NCI-H2107 treated with DMSO at 0.1 percent for 48 hours (cell line): Measurements from ENCODE around the gene CZIB.
"Not testable (repeated sequence)": the region's sequence is repeated elsewhere in the genome, so short reads cannot be mapped to it uniquely, and the experiment has no call there.

Source experiments
- DNase-seq: peaks from one replicate; lab custom pipeline; 2025; ENCODE audit not compliant: unreplicated experiment; lab: John Stamatoyannopoulos, UW

The CZIB gene

DNA sequence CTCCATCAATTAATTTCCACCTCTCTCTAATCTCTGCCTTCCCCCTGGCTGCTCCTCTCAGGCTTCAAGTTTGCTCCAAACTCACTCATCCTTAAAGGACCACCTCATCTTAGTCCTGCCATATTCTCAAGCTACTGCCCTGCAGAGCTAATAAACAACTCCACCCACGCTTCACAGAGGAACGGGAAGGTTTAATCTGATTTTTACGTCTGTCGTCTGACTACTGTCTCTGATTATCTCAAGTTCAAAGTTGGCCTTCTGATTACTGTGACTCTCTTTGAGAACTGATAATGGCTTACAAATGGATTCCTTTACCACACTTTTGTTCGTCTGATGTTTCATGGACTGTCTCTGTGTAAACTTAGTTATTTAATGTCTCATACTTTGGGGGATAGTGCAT is 31.4 kb downstream of the CZIB start:
- no peak for DNase-seq

DNA sequence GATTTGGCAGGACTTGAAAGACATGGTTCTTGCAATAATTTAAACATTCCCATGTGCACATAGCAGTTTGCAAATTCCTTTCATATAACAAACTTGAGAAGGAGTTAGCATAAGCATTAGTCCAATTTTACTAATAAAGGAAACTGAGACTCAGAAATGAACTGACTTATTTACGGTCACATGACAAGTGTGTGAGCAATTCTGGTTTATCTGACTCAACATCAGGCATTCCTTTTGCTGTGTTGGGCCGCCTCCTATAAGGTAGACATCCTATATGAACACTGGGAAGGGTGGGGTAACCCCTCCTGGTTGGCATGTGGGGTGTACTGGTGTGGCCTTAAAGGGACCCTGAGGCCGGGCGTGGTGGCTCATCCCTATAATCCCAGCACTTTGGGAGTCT is 32.3 kb downstream of the CZIB start:
- no peak for DNase-seq

DNA sequence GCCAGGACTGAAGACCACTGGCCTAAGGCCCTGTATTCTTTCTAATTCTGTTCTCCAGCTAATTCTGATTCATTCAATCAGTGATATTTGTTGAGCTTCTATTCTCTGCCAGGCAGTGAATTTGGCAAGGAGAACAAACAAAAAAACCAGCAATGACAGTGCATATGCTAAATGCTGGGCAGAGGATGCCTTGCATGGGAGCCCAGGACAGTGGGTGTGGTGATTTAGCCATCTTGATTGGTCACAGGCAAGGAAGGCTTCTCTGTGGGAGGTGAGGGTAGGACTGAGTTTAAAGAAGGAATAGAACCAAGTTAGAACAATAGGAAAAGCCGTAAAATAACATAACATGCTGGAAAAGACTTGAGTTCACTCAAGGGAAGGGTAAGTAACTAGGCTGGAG is 33.0 kb downstream of the CZIB start:
- no peak for DNase-seq

DNA sequence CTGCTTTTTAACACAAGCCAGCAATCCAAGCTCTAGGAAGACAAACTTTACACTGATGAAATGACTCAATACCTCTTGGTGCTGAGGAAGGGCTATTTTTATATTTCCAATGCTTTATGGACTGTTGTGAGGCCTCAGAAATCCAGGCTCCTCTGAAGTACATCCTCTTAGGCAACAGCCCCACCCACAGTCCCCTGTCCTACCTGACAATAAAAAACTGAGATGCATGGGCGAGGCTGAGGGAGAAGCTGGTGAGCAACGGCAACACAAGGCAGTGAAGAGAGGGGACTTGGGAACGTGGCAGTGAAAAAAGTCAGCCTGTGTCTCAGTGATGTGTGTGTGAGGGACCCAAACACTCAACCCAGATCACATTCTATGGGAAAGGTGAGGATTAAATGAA is 33.9 kb downstream of the CZIB start:
- no peak for DNase-seq

DNA sequence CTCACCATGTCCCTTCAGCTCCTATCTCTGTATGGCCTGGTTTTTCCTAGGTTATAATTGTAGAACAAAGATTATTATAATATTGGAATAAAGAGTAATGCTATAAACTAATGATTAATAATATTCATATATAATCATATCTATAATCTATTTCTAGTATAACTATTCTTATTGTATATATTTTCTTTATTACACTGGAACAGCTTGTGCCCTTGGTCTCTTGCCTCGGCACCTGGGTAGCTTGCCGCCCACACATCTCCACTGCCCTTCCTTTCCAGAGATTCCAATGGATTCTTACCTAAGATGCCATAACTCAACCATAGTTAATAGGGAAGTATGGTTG is 34.5 kb downstream of the CZIB start:
- DNase-seq = not testable (repeated sequence)

DNA sequence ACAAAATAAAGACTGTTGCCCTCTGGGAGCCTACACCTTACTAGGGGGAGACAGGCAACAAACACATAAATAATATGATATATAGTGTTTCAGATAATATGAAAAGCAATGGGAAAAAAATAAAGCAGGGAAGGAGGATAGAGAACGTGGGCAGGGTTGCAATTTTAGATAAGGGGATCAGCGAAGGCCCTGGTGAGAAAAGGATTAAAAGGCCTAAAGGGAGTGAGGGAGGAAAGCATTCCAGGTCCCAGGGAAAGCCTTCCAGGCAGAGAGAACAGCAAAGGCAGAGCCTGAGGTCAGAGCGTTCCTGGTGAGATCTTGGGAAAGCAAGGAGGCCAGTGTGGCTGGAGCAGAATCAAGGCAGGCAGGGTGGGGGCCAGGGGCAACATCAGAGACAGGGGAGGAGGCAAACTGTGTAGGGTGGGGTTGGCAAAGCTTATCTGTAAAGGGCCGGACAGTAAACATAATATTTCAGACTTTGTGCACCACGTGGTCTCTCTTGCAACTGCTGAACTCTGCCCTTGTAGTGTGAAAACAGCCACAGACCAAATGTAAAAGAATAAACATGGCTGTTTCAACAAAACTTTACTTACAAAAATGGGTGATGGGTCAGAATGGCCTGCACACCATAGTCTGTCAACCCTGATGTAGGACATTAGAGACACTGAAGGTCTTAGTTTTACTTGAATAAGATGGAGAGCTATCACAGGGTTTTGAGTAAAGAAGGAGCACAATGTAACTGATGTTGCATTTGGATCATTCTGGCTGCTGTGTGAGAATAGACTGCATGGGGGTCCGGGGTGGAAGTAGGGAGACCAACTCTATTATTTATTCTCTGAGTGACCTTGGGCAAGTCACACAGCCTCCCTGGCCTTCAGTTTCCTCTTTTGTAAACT is 37.1 kb downstream of the CZIB start:
- DNase-seq = no peak

DNA sequence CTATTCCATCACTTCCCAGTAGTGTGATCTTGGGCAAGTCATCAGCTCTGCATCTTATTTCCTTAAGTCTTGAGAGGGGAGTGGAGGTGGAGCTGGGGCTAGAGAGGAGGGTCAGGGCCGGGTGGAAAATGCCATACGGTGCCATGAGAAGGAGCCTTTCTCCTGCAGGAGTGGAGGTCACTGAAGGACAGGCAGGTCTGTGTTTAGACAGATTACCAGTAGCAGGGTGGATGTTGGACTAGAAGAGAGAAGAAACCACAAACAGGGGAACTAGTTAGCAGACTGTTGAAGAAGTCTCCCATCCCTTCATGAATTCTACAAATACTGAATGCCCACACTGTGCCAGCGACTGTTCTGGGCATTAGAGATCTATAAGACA is 37.7 kb downstream of the CZIB start:
- DNase-seq = no peak

DNA sequence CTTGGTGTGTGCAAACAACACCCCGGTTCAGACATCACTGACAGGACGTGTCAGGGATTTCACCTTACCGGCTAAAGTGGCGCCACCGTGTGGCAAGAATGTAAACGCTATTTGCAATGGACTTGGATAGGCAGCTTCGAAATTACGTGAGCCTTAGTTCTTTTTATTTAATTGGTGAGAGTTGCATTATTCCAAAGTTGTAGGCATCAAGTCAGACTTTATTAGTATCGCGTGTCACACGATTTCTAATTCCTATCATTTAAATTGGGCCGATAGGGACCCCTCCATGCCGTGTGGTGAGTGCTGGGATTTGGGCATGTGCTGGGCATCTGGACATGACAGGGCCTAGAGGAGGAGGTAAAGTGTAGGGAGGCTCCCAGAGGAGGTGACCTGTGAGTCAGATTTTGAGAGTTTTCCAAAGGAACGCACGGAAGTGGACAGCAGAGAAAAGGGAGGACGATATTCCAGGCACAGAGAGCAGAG is 38.3 kb downstream of the CZIB start:
- peak; percentile 71 for DNase-seq

DNA sequence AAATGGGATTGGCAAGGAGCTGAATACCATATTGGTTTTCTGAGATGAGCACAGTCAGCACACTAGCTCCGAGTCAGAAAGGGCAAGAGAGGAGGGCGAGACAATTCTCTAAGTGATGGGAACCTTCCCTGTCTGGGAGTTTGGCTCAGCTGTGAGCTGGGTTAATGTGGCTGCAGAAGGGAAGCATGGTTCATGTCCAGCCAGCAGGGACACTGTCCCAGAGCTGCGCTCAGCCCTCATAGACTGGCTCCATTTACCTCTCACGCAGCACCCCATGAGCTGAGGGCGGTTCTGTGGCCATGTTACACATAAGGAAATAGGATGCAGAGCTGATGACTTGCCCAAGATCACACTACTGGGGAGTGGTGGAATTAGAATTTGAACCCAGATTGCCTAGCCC is 39.5 kb downstream of the CZIB start:
- no peak for DNase-seq

DNA sequence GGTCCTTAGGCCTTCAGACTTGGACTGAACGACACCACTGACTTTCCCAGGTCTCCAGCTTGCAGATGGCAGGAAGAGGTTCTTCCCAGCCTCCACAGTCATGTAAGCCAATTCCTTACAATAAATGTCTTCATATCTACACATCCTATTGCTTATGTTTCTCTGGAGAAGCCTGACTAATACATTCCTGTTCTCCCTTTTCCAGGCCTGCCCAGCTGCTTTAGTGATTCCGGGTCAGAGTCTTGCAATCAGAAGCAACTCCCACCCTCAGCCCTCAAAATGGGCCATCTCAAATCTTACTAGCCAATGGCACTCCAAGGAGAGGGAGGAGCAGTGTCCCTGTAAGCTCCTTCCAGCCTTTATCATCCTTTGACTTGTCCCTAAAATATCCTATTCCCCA is 40.2 kb downstream of the CZIB start:
- DNase-seq = no peak

DNA sequence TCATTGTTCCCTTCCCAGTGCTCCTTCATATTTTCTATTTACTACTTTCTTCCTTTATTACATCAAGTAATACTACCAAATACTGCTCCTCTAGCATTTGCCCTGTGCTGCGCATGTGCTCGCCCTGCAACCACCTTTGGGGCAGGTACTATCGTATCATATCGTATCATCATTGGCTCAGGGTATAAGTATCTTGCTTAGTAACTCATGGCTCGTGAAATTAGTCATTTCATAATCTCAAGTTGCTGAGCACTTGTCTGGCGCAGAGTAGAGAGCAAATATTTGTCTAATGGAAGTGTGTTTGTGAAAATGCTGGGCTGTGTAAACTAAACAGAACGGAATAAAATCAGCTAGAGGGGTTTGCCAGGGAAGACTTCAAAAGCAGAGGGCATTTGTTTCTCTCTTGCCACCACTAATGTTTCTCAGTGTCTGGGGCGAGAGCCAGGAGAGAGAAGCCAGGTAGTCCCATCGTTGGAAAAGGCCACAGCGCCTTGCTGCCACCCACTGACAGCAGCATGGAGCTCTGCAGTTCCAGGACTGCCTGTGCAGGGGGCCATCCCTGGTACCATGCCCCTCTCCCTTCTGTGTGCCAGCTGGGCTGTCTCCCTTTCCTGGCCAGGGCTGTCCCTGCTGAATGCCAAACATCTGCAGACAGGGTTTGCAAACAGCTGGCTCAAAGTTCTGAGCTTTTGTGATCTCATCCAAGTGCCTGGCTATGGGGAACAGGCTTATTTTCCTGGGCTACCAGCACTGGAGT is 43.8 kb downstream of the CZIB start:
- peak; percentile 72 for DNase-seq

DNA sequence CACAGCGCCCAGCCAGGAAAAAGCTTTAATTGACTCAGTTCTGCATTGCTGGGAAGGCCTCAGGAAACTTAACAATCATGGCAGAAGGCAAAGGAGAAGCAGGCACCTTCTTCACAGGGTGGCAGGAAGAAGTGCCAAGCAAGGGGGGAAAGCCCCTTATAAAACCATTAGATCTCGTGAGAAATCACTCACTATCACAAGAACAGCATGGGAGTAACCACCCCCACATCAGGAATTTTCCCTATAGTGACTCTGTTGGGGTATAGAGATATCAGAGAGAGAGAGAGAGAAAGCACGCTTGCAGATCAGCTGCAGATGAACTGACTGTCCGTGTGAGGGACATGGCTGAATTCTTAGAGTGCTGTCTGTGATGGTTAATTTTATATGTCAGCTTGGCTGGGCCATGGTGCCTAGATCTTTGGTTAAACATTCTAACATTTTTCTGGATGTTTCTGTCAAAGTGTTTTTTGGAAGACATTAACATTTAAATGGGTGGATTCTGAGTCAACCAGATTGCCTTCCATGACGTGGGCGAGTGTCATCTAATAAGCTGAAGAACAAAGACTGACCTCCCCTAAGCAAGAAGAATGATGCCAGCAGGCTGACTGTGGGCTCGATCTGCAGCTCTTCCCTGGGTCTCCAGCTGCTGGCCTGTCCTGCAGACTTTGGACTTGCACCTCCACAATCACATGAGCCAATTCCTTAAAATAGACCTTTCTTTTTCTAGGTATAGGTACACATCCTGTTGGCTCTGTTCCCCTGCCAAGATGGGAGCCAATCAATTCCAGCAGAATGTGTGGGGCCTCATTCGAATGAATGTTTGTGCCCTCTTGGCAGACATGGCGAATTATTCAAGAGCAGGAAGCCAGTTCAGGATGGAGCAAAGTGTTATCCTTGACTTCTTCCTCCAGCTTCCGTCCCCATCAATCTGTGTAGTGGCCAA is 45.2 kb downstream of the CZIB start:
- DNase-seq = no peak

DNA sequence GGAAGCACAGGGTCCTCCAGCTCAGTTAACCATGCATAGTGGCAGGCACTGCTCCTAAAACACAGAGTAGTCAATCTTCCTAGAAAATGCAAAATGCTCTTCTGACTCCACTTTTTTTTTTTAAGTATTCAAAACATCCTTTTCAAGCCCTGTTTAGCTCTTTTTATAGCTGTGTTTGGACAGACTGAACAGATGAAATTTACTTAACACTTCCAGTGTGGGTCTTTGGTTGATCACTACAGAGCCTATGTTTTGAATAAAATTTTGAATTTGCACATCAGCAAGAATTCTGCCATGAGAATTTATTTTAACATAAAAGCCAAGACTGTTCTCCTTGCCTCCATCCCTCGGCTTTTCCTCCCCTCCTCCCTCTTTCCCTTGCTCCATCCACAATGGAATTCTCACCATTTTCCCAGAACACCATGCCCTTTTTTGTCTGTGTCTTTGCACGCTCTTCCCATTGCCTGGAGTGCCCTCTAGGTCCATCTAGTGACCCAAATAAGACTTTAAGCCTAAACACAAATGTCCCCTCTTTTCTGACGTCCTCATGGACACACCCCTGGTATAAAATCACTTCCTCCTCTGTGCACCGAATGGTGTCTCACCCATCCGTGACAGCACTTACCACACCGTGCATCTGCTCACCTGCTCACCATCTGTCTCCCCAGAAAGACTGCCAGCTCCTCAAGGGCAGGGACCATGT is 47.9 kb downstream of the CZIB start:
- DNase-seq = peak; percentile 62

DNA sequence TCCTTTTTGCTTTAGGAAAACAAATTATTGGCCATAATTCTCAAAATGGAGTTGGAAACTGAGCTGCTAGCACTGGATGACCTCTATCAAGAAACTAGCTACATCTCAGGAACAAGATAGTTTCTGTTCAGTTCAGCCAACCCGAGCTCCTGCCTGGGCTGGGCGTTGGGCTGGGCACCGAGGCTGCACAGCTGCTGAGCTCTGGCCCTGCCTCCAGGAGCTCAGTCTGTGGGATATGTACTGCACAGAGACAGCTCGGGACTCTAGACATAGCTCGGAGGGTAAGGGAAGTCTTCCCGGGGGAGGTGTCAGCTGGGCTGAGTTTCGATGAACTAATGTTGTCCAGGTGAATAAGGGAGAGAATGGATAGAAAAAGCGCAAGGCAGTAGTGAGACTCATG is 53.5 kb downstream of the CZIB start:
- DNase-seq = no peak

DNA sequence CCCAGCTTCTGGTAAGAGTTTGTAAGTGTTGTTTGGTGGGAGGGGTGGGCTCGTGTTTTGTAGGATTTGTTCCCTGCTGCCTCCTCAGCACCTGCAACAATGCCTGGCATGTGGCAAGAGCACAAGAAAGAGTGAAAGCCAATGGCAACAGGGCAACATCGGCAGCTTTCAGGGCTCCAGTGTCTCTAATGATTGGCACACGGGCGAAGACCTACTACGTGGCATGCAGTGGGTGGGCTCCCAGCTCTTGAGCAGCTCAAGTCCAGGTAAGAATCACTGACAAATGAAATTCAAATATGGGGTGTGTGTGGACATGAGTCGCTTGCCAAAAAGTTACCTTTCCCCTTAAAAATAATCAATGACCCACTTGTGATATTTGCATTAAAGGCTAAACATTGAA is 54.1 kb downstream of the CZIB start:
- no peak for DNase-seq

DNA sequence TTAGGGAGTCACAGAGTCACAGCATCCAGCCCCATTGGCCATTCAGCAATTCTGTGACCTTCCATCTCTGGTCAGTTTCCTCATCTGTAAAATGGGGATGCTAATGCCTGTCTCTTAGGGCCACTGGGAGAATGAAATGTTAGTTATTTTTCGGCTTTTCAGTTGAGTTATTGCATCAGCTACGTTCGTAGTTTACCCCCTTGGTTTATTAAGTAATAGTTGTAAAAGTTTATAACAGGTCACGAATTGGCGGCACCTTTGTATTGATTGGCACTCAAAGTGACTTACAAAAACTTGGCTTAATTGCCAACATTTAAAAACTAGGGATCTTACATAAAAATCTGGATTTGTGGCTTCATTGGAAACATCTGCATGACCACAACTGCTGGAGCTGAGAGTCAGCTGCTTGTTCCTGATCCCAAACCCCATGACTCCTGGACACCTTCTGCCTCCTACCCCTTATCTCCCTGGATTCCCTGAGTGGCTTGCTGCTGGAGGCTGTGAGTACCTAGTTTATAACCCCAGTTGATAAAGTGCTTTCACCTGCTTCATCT is 54.9 kb downstream of the CZIB start:
- no peak for DNase-seq
